ENCODE data around the gene BEGAIN. TPM values are rescaled to one million over a fixed set of nuclear protein-coding genes. Genes with fewer than 3 reads are reported as not detected.

Gene BEGAIN
- total RNA-seq, 1 donor from 2014 or later, result 1.5 TPM

GRCh38 chr14:100609331-100609870 is 22.2 kb upstream of the BEGAIN start:
- TF ChIP-seq, protein P1, sequence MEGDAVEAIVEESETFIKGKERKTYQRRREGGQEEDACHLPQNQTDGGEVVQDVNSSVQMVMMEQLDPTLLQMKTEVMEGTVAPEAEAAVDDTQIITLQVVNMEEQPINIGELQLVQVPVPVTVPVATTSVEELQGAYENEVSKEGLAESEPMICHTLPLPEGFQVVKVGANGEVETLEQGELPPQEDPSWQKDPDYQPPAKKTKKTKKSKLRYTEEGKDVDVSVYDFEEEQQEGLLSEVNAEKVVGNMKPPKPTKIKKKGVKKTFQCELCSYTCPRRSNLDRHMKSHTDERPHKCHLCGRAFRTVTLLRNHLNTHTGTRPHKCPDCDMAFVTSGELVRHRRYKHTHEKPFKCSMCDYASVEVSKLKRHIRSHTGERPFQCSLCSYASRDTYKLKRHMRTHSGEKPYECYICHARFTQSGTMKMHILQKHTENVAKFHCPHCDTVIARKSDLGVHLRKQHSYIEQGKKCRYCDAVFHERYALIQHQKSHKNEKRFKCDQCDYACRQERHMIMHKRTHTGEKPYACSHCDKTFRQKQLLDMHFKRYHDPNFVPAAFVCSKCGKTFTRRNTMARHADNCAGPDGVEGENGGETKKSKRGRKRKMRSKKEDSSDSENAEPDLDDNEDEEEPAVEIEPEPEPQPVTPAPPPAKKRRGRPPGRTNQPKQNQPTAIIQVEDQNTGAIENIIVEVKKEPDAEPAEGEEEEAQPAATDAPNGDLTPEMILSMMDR (IDR thresholded peaks at IDR 0.05), result no peak
- H3K9me3 ChIP-seq, result no peaks in the 10 kb centered on the region
- H3K36me3 ChIP-seq, result no peaks in the 10 kb centered on the region
- no peak overlapping the region for H3K27ac ChIP-seq
- H3K4me1 ChIP-seq, result no peaks in the 10 kb centered on the region
- ATAC-seq (no peak), DNase-seq (peak; percentile 50)
- H3K4me3 ChIP-seq, result no peak overlapping the region
- H3K27me3 ChIP-seq, result no peaks in the 10 kb centered on the region
- intact Hi-C loops (cut with DNase I), result no loop called here

- Histone ChIP-seq H3K36me3 (no peaks in the 10 kb centered on the region), H3K27me3 (no peaks in the 10 kb centered on the region), H3K9me3 (no peaks in the 10 kb centered on the region), H3K4me3 (no peak overlapping the region), H3K27ac (no peak overlapping the region), H3K4me1 (no peaks in the 10 kb centered on the region)
- intact Hi-C loops (cut with DNase I), result no loop called here
- ATAC-seq (no peak), DNase-seq (peak; percentile 56)
- TF ChIP-seq, protein P1 (IDR thresholded peaks at IDR 0.05), result no peak
Observed at GRCh38 chr14:100608586-100609330, 21.5 kb upstream of the BEGAIN start.

DNA sequence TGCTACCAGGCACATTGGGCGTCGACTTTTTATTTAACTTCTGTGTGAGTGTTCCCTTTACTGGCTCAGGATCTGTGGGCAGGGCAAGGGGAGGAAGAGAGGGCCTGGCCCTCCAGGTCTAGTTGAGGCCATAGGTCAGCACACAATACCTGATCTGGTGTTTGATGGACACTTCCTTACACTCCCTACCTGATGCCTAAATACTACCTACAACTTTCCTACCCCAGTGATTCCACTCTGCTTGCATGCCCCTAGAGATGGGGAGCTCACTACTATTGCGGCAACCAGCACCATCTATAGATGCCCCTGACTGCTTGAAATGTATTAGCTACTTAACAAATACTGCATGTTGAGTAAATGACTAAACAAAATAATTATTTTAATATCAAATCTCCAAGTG is 20.8 kb upstream of the BEGAIN start:
- intact Hi-C loops (cut with DNase I), result no loop called here
- no peaks in the 10 kb centered on the region for H3K4me1 ChIP-seq
- DNase-seq (no peak), ATAC-seq (no peak)
- TF ChIP-seq, protein P1 (IDR thresholded peaks at IDR 0.05), result no peak
- no peaks in the 10 kb centered on the region for H3K36me3 ChIP-seq
- H3K9me3 ChIP-seq, result no peaks in the 10 kb centered on the region
- H3K4me3 ChIP-seq, result no peak overlapping the region
- no peaks in the 10 kb centered on the region for H3K27me3 ChIP-seq
- H3K27ac ChIP-seq, result no peak overlapping the region

DNA sequence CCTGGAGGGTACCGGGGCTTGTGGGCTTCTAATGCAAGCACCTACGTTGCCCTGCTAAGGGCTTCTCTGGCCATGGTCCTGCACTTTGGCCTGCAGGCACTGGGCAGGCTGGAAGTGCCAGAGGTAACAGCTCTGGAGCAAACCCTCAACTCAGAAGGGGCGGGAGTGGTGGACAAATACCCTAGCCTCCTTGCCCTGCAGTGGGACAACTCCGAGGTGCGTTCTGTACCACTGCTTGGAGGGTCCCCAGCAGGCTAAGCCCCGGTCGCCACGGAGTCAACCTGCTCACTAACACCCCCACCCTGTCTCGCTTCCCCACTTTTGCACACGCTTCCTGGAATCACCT is 20.4 kb upstream of the BEGAIN start:
- Histone ChIP-seq H3K27me3 (no peaks in the 10 kb centered on the region), H3K4me1 (no peaks in the 10 kb centered on the region), H3K9me3 (no peaks in the 10 kb centered on the region), H3K27ac (no peak overlapping the region), H3K36me3 (no peaks in the 10 kb centered on the region), H3K4me3 (no peak overlapping the region)
- TF ChIP-seq, protein P1 (IDR thresholded peaks at IDR 0.05), result no peak
- DNase-seq (peak; percentile 40), ATAC-seq (no peak)
- intact Hi-C loops (cut with DNase I), result no loop called here

DNA sequence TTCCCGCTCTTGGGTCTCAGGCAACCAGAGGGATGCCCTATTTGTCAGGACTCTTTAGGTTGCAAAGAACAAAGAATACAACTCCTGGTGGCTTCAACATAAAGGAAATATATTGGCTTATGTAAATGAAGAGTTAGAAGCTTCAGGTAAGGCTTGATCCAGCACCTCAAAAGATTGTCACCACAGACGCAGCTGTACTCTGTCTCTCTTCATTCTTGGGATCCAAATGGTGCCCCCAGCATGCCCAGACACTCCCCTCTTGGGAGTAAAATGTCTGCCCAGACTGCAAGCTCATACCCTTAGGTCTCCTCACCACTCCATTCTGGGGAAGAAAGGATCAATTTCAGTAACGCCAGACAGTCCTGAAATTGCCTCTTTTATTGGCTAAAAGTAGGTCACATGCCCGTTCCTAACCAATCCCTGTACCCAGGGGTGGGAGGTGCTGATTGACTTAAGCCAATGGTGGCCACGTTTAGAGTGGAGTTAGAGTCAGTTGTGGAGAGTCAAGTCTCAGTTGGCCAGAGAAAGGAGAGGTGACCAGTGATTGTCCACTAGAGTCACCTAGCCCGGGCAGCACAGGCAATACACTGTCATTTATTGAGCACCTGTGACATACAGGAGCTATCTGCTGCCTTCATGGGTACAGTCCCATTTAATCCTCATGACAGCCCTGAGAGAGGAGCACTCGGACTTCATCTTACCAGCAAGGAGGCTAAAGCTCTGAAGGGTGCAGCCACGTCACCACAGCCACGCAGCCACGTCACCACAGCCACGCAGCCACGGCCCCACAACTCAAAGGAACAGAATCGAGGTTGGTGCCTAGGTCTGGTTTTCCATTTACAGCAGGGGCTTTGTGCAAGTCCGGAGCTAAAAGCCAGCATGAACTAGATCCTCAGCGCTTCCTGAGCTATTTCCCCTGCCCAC is 19.7 kb upstream of the BEGAIN start:
- Histone ChIP-seq H3K36me3 (no peaks in the 10 kb centered on the region), H3K27me3 (no peaks in the 10 kb centered on the region), H3K9me3 (no peaks in the 10 kb centered on the region), H3K4me1 (no peaks in the 10 kb centered on the region), H3K27ac (no peak overlapping the region), H3K4me3 (no peak overlapping the region)
- ATAC-seq, result no peak
- DNase-seq, result peak; percentile 40
- TF ChIP-seq, protein P1 (IDR thresholded peaks at IDR 0.05), result no peak
- intact Hi-C loops (cut with DNase I), result no loop called here
